Fibroblast of lung (primary cell): ENCODE measurements around the gene MNT. TPM values are rescaled to one million over a fixed set of nuclear protein-coding genes. Genes with fewer than 3 reads are reported as not detected.

Experiments
- DNase-seq, 2 donors: peaks; one replicate each; pipeline versions ENCODE4 v3.0.0 to v3.0.0-alpha.2; 2010; ENCODE audit warnings: low read depth in 2 of 2
- H2AFZ ChIP-seq: 2 replicates; pipeline ENCODE4 v1.5.1; 2012; ENCODE audit warnings: low read length, control low read depth, inconsistent platforms
- H3K27ac ChIP-seq: 2 replicates; pipeline ENCODE4 v1.5.1; 2011; ENCODE audit warnings: low read length, control low read depth; ENCODE audit not compliant: insufficient read depth
- H3K27me3 ChIP-seq: 2 replicates; pipeline ENCODE4 v1.5.1; 2011; ENCODE audit warnings: mild to moderate bottlenecking, low read length; ENCODE audit not compliant: control insufficient read depth, insufficient read depth
- H3K36me3 ChIP-seq: 2 replicates; pipeline ENCODE4 v1.5.1; 2011; ENCODE audit warnings: low read length; ENCODE audit not compliant: control insufficient read depth, insufficient read depth
- H3K4me1 ChIP-seq: 2 replicates; pipeline ENCODE4 v1.5.1; 2011; ENCODE audit warnings: low read length; ENCODE audit not compliant: control insufficient read depth, insufficient read depth; ENCODE audit errors: extremely low read depth
- H3K4me2 ChIP-seq: 2 replicates; pipeline ENCODE4 v1.5.1; 2011; ENCODE audit warnings: low read length, control low read depth; ENCODE audit not compliant: insufficient read depth; ENCODE audit errors: extremely low read depth
- H3K4me3 ChIP-seq, 4 experiments: fragments of 200-600 bp in 1 of 4; sonication (generic) in 1 of 4; replicated peaks in 1 of 4; 2 replicates each; pipeline ENCODE4 v1.5.1; 2011 to 2016; ENCODE audit warnings: low read length in 4 of 4, low read depth in 3 of 4, mild to moderate bottlenecking in 3 of 4, control low read depth in 2 of 4, inconsistent platforms in 1 of 4, mixed read lengths in 1 of 4; ENCODE audit not compliant: insufficient read depth in 1 of 4; ENCODE audit errors: control extremely low read depth in 1 of 4
- H3K79me2 ChIP-seq: 2 replicates; pipeline ENCODE4 v1.5.1; 2012; ENCODE audit warnings: mild to moderate bottlenecking, low read length, inconsistent platforms; ENCODE audit not compliant: control insufficient read depth, insufficient read depth
- H3K9ac ChIP-seq: 2 replicates; pipeline ENCODE4 v1.5.1; 2011; ENCODE audit warnings: mild to moderate bottlenecking, low read length, control low read depth; ENCODE audit not compliant: insufficient read depth
- H3K9me3 ChIP-seq: 2 replicates; pipeline ENCODE4 v1.5.1; 2012; ENCODE audit warnings: low read depth, low read length; ENCODE audit not compliant: control insufficient read depth, insufficient read depth
- H4K20me1 ChIP-seq: 2 replicates; pipeline ENCODE4 v1.5.1; 2011; ENCODE audit warnings: low read length; ENCODE audit not compliant: control insufficient read depth, insufficient read depth; ENCODE audit errors: extremely low read depth
- CTCF ChIP-seq, 2 donors: IDR thresholded peaks in 1 of 2; conservative IDR thresholded peaks in 1 of 2; 1 replicate in 1 of 2; 2 replicates in 1 of 2; pipeline ENCODE4 v1.5.1; 2011 to 2012; ENCODE audit warnings: low read length in 2 of 2, control low read depth in 1 of 2, inconsistent platforms in 1 of 2, low read depth in 1 of 2, mild to moderate bottlenecking in 1 of 2
- EZH2 ChIP-seq: IDR thresholded peaks from 2 replicates; pipeline ENCODE4 v1.5.1; 2012; ENCODE audit warnings: low read length, control low read depth, mild to moderate bottlenecking; ENCODE audit errors: missing control alignments
- polyA plus RNA-seq, 2 donors: library from polyadenylated mRNA; depleted of rRNA in 1 of 2; stranded (reverse) in 1 of 2; unstranded in 1 of 2; fragments of >200 nt; gene quantifications; 2 replicates each; pipeline ENCODE4 v1.2.1, GENCODE V29; 2011 to 2012; ENCODE audit warnings: missing spikeins in 1 of 2
- total RNA-seq: library from RNA; depleted of rRNA; stranded (reverse); fragments of >200 nt; gene quantifications from 2 replicates; pipeline ENCODE4 v1.2.1, GENCODE V29; 2014

Gene MNT
- total and polyA plus RNA-seq, 2 donors (not counting 1 experiment from before 2014, with no cell fraction given): 1.7 to 8.4 TPM

GRCh38 chr17:2379489-2380225 is 21.2 kb downstream of the MNT start:
- H2AFZ ChIP-seq: no peak overlapping the region
- H3K79me2 ChIP-seq: no peaks in the 10 kb centered on the region
- no peak for TF ChIP-seq EZH2
- no peak for TF ChIP-seq CTCF (conservative IDR thresholded peaks at IDR 0.05 in 1 of 2, IDR thresholded peaks at IDR 0.05 in 1 of 2; ENCODE audit: low read depth in 1 of 2, low read length in 2 of 2)
- no peaks in the 10 kb centered on the region for H3K9me3 ChIP-seq
- H3K4me2 ChIP-seq: no peak overlapping the region
- H3K4me1 ChIP-seq: no peaks in the 10 kb centered on the region
- no peak overlapping the region for H3K4me3 ChIP-seq
- H3K36me3 ChIP-seq: peaks cover 17% of the 10 kb centered on the region
- DNase-seq: no peak
- H3K27ac ChIP-seq: no peak overlapping the region
- no peaks in the 10 kb centered on the region for H3K27me3 ChIP-seq
- H3K9ac ChIP-seq: no peak overlapping the region
- no peaks in the 10 kb centered on the region for H4K20me1 ChIP-seq

GRCh38 chr17:2378905-2379304 is 22.0 kb downstream of the MNT start:
- H3K79me2 ChIP-seq: no peaks in the 10 kb centered on the region
- no peak overlapping the region for H2AFZ ChIP-seq
- no peaks in the 10 kb centered on the region for H4K20me1 ChIP-seq
- H3K36me3 ChIP-seq: peaks cover 17% of the 10 kb centered on the region
- no peak overlapping the region for H3K27ac ChIP-seq
- DNase-seq: no peak
- H3K4me1 ChIP-seq: no peaks in the 10 kb centered on the region
- H3K4me3 ChIP-seq: no peak overlapping the region
- no peak overlapping the region for H3K4me2 ChIP-seq
- no peaks in the 10 kb centered on the region for H3K27me3 ChIP-seq
- H3K9me3 ChIP-seq: no peaks in the 10 kb centered on the region
- H3K9ac ChIP-seq: no peak overlapping the region
- TF ChIP-seq CTCF (conservative IDR thresholded peaks at IDR 0.05 in 1 of 2, IDR thresholded peaks at IDR 0.05 in 1 of 2; ENCODE audit: low read depth in 1 of 2, low read length in 2 of 2) (no peak), EZH2 (no peak)

GRCh38 chr17:2377659-2378058 is 23.2 kb downstream of the MNT start:
- Histone ChIP-seq H3K27ac (no peak overlapping the region), H3K79me2 (no peaks in the 10 kb centered on the region), H3K4me1 (no peaks in the 10 kb centered on the region), H3K9me3 (no peaks in the 10 kb centered on the region), H3K27me3 (no peaks in the 10 kb centered on the region), H3K4me2 (no peak overlapping the region), H3K36me3 (peaks cover 19% of the 10 kb centered on the region), H2AFZ (no peak overlapping the region), H3K4me3 (no peak overlapping the region), H3K9ac (no peak overlapping the region), H4K20me1 (no peaks in the 10 kb centered on the region)
- no peak for DNase-seq
- TF ChIP-seq CTCF (conservative IDR thresholded peaks at IDR 0.05 in 1 of 2, IDR thresholded peaks at IDR 0.05 in 1 of 2; ENCODE audit: low read depth in 1 of 2, low read length in 2 of 2) (no peak), EZH2 (no peak)
